GM19328 (cell line): ENCODE measurements around the gene CD63.

ENCODE experiments used
- ATAC-seq: cut with Tn5 transposase; IDR thresholded peaks from one replicate; pipeline ENCODE4 v1.9.1; 2021; ENCODE audit warnings: mild to moderate bottlenecking, moderate library complexity; ENCODE audit not compliant: unreplicated experiment

The CD63 gene

GRCh38 chr12:55693323-55694187, 35.3 kb downstream of the CD63 start:
- no peak for ATAC-seq

DNA sequence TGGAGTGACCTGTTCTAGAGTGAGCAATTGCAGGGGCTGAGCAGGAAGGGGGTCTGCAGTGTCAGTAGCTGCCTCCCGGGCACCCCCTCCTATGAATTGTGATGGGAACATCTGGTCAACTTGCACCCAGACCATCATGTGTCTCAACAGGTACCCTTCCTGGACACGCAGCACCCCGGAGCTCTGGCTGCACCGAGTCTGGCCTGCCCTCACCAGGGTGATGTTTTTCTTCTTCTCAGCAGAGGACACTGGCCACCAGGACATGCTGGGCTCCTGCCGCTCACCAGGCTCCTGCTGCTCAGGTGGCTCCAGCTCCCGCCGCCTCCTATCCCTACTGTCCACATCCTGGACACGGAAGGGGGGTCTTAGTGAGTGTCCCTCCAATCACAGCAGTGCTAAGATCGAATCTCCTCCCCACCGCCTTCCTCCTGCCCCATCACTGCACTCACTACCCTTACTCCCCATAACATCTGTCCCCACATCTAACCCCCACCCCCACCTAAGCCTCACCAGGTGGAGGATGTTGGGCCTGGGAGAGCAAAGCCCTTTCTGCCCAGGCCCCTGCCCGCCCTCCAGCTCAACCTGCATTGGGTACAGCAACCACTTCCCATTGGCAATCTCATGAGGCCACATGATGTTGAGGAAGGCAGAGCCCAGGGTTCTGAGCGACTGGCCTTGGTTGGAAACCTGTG, 36.0 kb downstream of the CD63 start:
- no peak for ATAC-seq

DNA sequence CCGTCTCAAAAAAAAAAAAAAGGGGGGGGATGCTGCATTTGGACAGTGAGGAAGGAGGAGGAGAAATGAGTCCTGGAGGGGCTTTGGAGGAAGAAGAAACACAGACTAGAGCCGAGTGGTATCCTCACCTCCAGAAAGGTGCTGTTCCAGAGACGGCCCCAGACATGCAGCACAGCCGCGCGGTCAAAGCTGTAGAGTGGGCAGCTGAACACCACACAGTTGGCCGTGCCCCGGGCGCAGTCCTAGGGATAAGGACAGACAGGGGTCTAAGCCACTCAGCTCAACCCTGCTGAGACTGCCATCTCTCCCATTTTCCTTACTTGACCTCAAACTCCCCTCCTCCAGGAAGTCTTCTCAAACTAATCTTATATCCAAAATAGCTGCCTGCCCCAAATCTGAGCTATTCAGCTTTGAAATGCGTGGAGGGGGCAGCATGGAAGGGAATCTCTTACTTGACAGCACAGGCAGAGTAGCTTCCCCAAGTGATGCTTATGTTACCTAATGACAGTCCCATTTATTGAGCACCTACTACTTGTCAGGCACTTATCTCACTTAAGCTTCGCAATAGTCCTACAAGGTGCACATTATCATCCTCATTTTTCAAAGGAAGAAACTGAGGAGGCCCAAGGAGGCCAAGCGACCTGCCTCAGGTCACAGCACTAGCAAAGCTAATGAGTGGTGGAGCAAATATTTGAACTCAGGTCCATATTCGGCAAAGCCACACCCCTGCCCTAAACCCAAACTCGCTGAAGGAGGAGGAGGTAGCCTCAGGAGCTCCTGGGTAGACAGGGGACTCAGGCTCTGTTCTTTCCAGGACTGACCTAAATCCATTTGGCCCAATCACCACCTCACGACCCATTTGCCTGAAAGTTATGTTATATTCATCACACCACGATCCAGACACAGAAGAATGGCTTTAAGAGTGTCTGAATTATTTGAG, 39.8 kb downstream of the CD63 start:
- ATAC-seq = no peak

DNA sequence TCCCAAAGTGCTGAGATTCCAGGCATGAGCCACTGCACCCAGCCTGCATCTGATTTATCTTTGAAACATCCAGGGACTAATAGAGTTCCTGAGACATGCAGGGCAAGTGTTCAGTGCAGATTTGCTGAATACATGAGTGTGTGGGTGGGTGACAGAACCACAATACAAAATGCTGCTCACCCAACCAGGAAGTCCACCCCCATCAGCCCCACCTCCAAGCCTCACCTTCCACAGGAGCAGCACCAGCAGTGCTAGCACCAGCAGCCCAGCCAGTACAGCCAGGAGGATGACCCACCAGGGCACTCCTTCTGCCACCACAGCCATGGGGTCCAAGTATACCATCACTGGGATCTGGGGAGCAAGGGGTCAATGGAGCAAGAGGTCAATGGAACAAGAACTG, 41.1 kb downstream of the CD63 start:
- ATAC-seq = peak; percentile 70

DNA sequence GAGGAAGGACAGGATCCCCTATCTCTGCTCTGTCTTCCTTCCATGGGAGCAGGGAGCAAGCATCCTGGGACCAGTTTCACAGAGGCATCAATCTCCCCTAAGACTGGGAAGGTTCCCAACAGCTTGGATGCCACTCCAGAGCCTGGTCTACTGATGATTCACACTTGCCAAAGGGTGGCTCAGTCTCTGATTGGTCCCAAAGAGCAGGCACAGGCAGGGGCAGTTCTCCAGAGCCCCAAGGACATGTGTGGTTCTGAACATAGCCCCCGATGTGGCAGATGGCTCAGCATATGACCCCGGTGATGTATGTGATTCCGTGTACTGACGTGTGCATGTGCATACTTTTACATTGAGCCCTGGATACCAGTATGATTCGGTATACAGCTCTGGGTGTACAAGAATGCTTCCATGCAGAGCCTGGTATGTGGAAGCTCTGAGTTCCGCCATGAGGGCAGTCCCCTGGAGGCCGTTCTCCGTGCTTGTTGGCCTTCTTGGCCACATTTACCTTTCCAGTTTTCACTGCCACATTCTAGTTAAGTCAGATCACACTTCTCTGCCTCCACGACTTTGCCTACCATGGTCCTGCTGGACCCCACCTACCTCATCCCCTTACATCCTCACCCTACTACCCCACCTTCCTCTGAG, 42.3 kb downstream of the CD63 start:
- ATAC-seq = no peak

- no peak for ATAC-seq
These were observed 43.1 kb downstream of the CD63 start for GRCh38 chr12:55685671-55686070.

GRCh38 chr12:55684761-55685370, 43.9 kb downstream of the CD63 start:
- no peak for ATAC-seq

GRCh38 chr12:55683676-55684075, 45.1 kb downstream of the CD63 start:
- ATAC-seq = no peak

GRCh38 chr12:55682087-55682796, 46.6 kb downstream of the CD63 start:
- ATAC-seq = no peak

DNA sequence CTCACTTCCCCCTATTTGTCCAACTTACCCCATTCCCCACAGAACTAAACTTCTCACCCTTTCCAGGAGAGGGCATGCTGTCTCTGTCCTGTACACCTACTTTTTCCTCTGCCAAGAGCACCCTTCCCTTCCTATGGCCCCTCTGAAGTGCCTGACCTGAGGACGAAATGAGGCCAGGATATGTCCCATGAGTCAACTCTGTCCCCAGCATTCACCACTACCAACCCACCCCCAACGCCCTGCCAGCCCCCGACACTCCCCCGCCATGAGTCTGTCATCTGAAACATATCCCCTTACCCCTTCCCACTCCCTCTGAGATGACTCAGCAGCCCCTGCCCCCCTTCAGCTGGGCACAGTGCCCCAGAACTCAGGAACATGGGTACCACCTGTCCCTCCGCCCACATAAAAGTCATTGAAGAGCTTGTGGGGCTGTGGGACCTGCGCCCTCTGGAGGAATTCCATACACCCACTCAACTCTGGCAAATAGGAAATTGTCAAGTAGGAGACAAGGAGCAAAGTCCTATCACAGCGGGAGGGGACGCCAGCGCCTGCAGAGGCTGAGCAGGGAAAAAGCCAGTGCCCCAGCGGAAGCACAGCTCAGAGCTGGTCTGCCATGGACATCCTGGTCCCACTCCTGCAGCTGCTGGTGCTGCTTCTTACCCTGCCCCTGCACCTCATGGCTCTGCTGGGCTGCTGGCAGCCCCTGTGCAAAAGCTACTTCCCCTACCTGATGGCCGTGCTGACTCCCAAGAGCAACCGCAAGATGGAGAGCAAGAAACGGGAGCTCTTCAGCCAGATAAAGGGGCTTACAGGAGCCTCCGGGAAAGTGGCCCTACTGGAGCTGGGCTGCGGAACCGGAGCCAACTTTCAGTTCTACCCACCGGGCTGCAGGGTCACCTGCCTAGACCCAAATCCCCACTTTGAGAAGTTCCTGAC, 47.4 kb downstream of the CD63 start:
- no peak for ATAC-seq

- ATAC-seq = no peak
These were observed 49.1 kb downstream of the CD63 start for GRCh38 chr12:55679691-55680090.

DNA sequence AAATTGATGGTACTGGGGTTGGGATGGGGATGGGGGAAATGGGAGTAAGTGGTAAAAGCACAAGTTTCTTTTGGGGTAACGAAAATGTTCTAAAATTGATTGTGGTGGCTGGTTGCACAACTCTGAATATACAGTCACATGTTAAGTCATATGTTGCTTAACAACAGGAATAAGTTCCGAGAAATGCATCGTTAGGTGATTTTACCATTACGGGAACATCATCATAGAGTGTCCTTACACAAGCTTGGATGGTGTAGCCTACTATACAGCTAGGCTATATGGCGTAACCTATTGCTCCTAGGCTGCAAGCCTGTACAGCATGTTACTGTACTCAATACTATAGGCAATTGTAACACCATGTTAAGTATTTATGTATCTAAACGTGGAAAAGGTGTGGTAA, 52.1 kb downstream of the CD63 start:
- no peak for ATAC-seq

- no peak for ATAC-seq
These were observed 53.1 kb downstream of the CD63 start for GRCh38 chr12:55675666-55676065.
